ENCODE data around the gene PLAGL1.

Gene PLAGL1

GRCh38 chr6:144008846-144009245 lies 787 bp upstream of the PLAGL1 start:
- no peak for DNase-seq

GRCh38 chr6:144007478-144008119 lies 460 bp downstream of the PLAGL1 start:
- DNase-seq = no peak

GRCh38 chr6:144006736-144007477 lies 1.2 kb downstream of the PLAGL1 start:
- DNase-seq = no peak

GRCh38 chr6:143999406-143999805 lies 8.7 kb downstream of the PLAGL1 start:
- DNase-seq = no peak

GRCh38 chr6:143998686-143999085 lies 9.4 kb downstream of the PLAGL1 start:
- DNase-seq = no peak

GRCh38 chr6:143993965-143994646 lies 14.0 kb downstream of the PLAGL1 start:
- no peak for DNase-seq

- no peak for DNase-seq
Measured at GRCh38 chr6:143992285-143992684, 15.8 kb downstream of the PLAGL1 start.

- DNase-seq = no peak
Measured at GRCh38 chr6:143986463-143987065, 21.5 kb downstream of the PLAGL1 start.

- DNase-seq = no peak
Measured at GRCh38 chr6:143984666-143985065, 23.4 kb downstream of the PLAGL1 start.

GRCh38 chr6:143982968-143983367 lies 25.1 kb downstream of the PLAGL1 start:
- no peak for DNase-seq

GRCh38 chr6:143980921-143981320 lies 27.1 kb downstream of the PLAGL1 start:
- no peak for DNase-seq

- DNase-seq = no peak
Measured at GRCh38 chr6:143976806-143977349, 31.2 kb downstream of the PLAGL1 start.

GRCh38 chr6:143974089-143974488 lies 34.0 kb downstream of the PLAGL1 start:
- DNase-seq = no peak

- no peak for DNase-seq
Measured at GRCh38 chr6:143973097-143973966, 34.7 kb downstream of the PLAGL1 start.

GRCh38 chr6:143971482-143972205 lies 36.4 kb downstream of the PLAGL1 start:
- DNase-seq = no peak

- DNase-seq = no peak
Measured at GRCh38 chr6:143970456-143971218, 37.4 kb downstream of the PLAGL1 start.

- DNase-seq = no peak
Measured at GRCh38 chr6:143969077-143969476, 39.0 kb downstream of the PLAGL1 start.

- no peak for DNase-seq
Measured at GRCh38 chr6:143967706-143968376, 40.2 kb downstream of the PLAGL1 start.

GRCh38 chr6:143966312-143966711 lies 41.7 kb downstream of the PLAGL1 start:
- no peak for DNase-seq

GRCh38 chr6:143965503-143966171 lies 42.4 kb downstream of the PLAGL1 start:
- DNase-seq = no peak

Measured in NCI-H1694 (cell line).